Thoracic aorta (tissue), 2 donors: Measurements from ENCODE around the gene BCAS3. TPM values are rescaled to one million over a fixed set of nuclear protein-coding genes. Genes with fewer than 3 reads are reported as not detected.
A peak's percentile ranks its signal among the peaks of the same experiment; 100 is the strongest.

Source experiments
- ATAC-seq: fragments of 150-250 bp; one replicate; pipeline ENCODE4 v1.8.0; 2017; ENCODE audit warnings: low read depth; ENCODE audit not compliant: insufficient number of reproducible peaks, low FRiP score
- DNase-seq: peaks from one replicate; pipeline ENCODE4 v3.0.0-alpha.2; 2020; ENCODE audit warnings: low spot score
- H3K27ac ChIP-seq, 2 donors: fragments of 200-600 bp; sonication (generic); 1 replicate in 1 of 2; 2 replicates in 1 of 2; pipeline ENCODE4 v1.5.1; 2016; ENCODE audit warnings: mild to moderate bottlenecking in 2 of 2, moderate library complexity in 2 of 2
- H3K27me3 ChIP-seq: fragments of 200-600 bp; sonication (generic); replicated peaks from 2 replicates; pipeline ENCODE4 v1.6.0; 2016; ENCODE audit warnings: mild to moderate bottlenecking; ENCODE audit not compliant: insufficient read depth
- H3K36me3 ChIP-seq: fragments of 200-600 bp; sonication (generic); one replicate; pipeline ENCODE4 v1.5.1; 2016
- H3K4me1 ChIP-seq, 2 donors: fragments of 200-600 bp; sonication (generic); 1 replicate in 1 of 2; 2 replicates in 1 of 2; pipeline versions ENCODE4 v1.5.1 to v1.6.0; 2016; ENCODE audit warnings: low read depth in 2 of 2, mild to moderate bottlenecking in 1 of 2; ENCODE audit not compliant: control insufficient read depth in 1 of 2
- H3K4me3 ChIP-seq: fragments of 200-600 bp; sonication (generic); 2 replicates; pipeline ENCODE4 v1.5.1; 2016; ENCODE audit warnings: mild to moderate bottlenecking
- H3K9me3 ChIP-seq: fragments of 200-600 bp; sonication (generic); 2 replicates; pipeline ENCODE4 v1.5.1; 2016
- total RNA-seq, 2 donors: library from RNA; depleted of rRNA; stranded (reverse); fragments of >200 nt; gene quantifications; one replicate each; pipeline versions ENCODE4 v1.1.0 to v1.2.3, GENCODE V29; 2016
- TF ChIP-seq, protein P1 (sequence below): fragments of 200-600 bp; sonication (generic); IDR thresholded peaks from one replicate; pipeline ENCODE4 v1.5.1; 2019; ENCODE audit warnings: antibody characterized with exemption

Gene BCAS3
- total RNA-seq, 2 donors from 2014 or later, result 35.1 to 69.3 TPM

DNA sequence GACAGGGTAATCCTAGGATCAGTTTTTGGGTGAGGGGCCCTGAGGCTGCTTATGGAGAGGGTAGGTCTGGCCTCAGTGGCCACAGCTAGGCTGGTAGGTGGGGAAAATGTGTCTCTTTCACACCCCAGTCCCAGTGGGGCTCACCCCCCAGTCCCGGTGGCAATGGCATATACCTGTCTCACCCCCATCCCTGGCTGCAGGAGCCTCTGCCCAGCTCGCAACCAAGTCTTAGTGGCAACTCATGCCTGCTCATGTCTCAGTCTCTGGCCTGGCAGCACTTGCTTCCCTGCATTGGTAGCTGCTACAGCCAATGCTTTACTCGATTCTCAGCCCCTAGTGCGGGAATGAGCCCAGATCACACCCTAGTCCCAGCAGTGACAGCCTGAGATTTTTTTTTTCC lies 221.5 kb downstream of the BCAS3 start:
- DNase-seq (no peak), ATAC-seq (no peak)
- Histone ChIP-seq H3K36me3 (no peaks in the 10 kb centered on the region), H3K9me3 (peaks cover 7% of the 10 kb centered on the region), H3K27ac (no peak overlapping the region), H3K4me3 (no peak overlapping the region), H3K27me3 (no peaks in the 10 kb centered on the region), H3K4me1 (peaks cover 0 to 23% of the 10 kb centered on the region in 2 donors)
- TF ChIP-seq, protein P1, sequence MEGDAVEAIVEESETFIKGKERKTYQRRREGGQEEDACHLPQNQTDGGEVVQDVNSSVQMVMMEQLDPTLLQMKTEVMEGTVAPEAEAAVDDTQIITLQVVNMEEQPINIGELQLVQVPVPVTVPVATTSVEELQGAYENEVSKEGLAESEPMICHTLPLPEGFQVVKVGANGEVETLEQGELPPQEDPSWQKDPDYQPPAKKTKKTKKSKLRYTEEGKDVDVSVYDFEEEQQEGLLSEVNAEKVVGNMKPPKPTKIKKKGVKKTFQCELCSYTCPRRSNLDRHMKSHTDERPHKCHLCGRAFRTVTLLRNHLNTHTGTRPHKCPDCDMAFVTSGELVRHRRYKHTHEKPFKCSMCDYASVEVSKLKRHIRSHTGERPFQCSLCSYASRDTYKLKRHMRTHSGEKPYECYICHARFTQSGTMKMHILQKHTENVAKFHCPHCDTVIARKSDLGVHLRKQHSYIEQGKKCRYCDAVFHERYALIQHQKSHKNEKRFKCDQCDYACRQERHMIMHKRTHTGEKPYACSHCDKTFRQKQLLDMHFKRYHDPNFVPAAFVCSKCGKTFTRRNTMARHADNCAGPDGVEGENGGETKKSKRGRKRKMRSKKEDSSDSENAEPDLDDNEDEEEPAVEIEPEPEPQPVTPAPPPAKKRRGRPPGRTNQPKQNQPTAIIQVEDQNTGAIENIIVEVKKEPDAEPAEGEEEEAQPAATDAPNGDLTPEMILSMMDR, result no peak

DNA sequence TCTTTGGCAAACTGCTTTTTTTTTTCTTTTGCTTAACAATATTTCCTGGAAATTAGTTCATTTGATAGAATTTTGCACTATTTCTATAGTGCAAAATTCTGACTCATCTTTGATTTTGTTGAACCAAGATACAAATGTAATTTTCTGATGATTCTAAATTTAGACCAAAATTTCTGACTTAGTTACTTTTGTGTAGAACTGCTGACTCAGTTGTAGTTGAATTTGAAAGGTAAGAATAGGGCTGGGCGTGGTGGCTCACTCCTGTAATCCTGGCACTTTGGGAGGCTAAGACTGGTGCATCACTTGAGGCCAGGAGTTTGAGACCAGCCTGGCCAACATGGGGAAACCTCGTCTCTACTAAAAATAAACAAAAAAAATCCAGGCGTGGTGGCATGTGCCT lies 223.0 kb downstream of the BCAS3 start:
- ATAC-seq (no peak), DNase-seq (no peak)
- Histone ChIP-seq H3K9me3 (peaks cover 7% of the 10 kb centered on the region), H3K4me1 (peaks cover 0 to 23% of the 10 kb centered on the region in 2 donors), H3K27me3 (no peaks in the 10 kb centered on the region), H3K4me3 (no peak overlapping the region), H3K36me3 (no peaks in the 10 kb centered on the region), H3K27ac (peak overlapping the region in 1 of 2 donors; percentile 78)
- TF ChIP-seq, protein P1, result no peak

DNA sequence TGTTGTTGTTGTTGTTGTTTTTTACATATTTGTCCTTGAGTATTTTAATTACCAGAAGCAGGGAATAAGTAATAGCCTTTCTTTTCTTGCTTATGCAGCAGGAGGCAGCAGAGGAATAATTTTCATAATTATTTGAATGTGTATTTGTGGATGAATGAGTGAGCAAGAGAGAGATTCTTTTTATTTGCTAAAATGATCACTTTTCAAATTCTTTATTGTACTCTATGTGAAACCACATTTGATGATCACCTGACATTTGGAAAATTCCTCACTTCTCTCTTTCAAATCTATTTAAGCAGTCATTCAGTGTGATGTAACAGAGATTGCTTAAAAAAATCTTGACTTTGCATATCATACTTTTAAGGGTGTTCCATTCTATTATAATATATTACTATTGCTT lies 223.6 kb downstream of the BCAS3 start:
- DNase-seq, result no peak
- no peak for ATAC-seq
- TF ChIP-seq, protein P1, result no peak
- no peaks in the 10 kb centered on the region for H3K27me3 ChIP-seq
- no peak overlapping the region for H3K4me3 ChIP-seq
- no peaks in the 10 kb centered on the region for H3K36me3 ChIP-seq
- peak overlapping the region in 1 of 2 donors; percentile 78 for H3K27ac ChIP-seq
- peaks cover 0 to 23% of the 10 kb centered on the region in 2 donors for H3K4me1 ChIP-seq
- peaks cover 7% of the 10 kb centered on the region for H3K9me3 ChIP-seq

DNA sequence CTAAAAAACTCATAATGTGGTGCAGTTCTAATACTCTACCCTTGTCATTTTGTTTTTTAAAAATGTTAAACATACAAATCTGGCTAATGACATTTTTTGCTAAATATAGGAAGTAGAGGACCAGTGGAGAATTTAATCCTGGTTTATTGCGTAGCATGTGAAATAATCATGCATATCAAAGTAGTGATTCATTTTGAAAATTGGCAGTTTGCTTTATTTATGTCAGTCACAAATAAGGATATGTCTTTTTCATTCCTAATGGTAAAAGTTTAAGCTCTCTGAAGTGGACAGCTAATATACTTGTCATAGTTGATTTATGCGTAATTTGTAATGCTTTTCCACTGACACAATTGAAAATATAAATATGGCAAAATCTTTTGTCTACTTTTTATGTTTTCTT lies 224.2 kb downstream of the BCAS3 start:
- TF ChIP-seq, protein P1, result no peak
- H3K27ac ChIP-seq, result peak overlapping the region; percentile 24 to 78

DNA sequence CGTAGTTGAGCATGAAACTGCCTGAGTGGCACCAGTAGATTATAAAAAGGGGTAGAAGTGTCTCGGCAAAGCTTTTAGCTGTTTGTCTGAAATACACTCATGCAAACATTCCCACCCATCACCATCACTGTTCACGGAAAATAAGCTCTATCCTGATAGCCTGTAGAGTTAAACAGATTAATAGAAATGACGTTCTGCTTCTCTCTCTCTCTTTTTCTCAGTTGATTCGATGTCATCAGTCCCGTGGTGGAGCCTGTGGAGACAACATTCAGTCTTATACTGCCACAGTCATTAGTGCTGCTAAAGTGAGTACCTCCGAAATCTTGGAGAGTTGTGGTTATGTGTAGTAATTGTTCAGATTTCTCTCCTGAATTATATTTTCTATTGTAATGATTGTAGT lies 224.7 kb downstream of the BCAS3 start:
- Histone ChIP-seq H3K36me3 (no peaks in the 10 kb centered on the region), H3K4me3 (peak overlapping the region; percentile 17), H3K27me3 (no peaks in the 10 kb centered on the region), H3K4me1 (peaks cover 0 to 23% of the 10 kb centered on the region in 2 donors), H3K9me3 (no peaks in the 10 kb centered on the region), H3K27ac (peak overlapping the region; percentile 24 to 78)
- TF ChIP-seq, protein P1, result no peak
- ATAC-seq (no peak), DNase-seq (no peak)

More for the DNA sequence above, 224.2 kb downstream of the BCAS3 start:
- H3K36me3 ChIP-seq, result no peaks in the 10 kb centered on the region
- H3K27me3 ChIP-seq, result no peaks in the 10 kb centered on the region
- H3K9me3 ChIP-seq, result peaks cover 6% of the 10 kb centered on the region
- peak overlapping the region; percentile 17 for H3K4me3 ChIP-seq
- DNase-seq (no peak), ATAC-seq (peak; percentile 71)
- peaks cover 0 to 23% of the 10 kb centered on the region in 2 donors for H3K4me1 ChIP-seq
